Iris pigment epithelial cell (primary cell): ENCODE results near the gene ACTC1.
A peak's percentile ranks its signal among the peaks of the same experiment; 100 is the strongest.

ENCODE experiments used
- DNase-seq: peaks from one replicate; pipeline ENCODE4 v3.0.0-alpha.2; 2011; ENCODE audit warnings: low read depth

ACTC1 gene

DNA sequence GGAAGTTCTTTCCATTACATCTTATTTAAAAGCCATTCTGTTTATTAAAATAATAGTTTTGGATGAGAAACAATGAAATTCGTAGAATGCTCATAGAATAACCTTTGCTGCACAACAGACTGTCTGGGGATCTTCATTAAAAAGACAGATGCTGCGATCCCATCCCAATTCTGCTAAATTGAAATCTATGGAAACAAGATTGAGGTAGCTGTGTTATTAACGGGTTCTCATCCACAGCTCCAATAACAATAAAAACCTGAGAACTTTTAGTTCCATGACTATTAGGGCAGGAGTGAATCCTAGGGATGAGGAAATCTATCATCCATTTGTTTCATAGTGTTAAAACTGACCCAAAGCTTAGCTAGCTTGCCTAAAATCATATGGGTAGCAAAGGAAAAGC lies 38.1 kb downstream of the ACTC1 start:
- no peak for DNase-seq

DNA sequence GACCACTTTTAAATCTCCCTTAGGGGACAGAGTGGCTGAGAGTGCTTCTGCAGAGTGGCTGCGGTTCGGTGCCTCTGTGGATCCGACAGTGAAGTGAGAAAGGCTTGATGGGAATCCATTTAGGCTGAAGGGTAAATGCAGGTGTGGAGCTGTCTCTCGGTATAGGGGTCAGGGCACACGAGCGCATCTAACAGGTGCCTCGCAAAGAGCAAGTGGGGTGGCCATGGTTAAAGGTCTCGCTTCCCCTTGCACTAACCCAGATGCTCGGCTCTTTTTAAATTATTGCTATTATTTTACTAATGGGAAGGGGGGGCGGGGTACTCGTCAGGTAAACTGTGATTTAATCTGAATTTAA lies 40.0 kb downstream of the ACTC1 start:
- no peak for DNase-seq

GRCh38 chr15:34754674-34755418 lies 40.5 kb downstream of the ACTC1 start, which contains the start of gene GJD2:
Gene GJD2, minus strand, starts transcription at chr15:34754998. Its CDS starts 510 bp downstream, at chr15:34754488.
- no peak for DNase-seq

DNA sequence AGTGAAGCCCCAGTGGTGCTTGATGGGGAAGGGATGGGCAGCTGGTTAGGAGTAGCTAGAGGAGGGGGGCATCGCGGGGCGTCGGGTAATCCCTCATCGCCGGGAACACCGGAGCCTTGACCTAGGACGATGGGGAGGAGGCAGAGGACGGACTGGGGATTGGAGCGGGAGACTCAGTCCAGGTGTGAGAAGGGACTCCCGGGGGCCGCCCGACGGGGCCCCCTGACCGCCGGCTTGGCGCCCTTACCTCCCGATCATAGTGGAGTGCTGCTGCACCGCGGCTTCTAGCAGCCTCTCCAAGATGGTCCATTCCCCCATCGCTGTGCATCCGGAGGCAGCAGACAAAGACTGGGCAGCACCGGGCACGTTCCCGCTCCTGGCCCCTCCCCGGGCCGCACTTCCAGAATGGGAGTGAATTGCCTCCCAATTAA lies 41.2 kb downstream of the ACTC1 start:
- DNase-seq, result no peak

- peak; percentile 59 for DNase-seq
These were observed 42.0 kb downstream of the ACTC1 start for GRCh38 chr15:34753236-34753894.

DNA sequence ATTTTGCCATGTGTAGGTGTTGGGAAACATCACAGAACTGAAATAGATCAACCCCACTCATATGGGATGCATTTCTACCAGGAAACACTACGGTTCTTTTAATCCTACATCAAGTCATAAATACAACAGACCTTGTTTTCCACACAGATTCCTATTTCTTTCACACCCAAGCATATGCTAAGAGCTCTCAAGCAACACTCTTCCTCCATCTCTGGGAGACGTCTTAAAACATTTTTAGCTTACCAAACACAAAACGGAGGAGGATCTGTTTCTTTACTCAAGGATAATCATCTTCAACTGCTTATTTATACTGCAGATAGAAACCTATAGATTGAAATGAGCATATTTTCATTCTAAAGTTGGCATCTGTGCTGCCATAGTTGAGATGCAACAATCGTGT lies 45.7 kb downstream of the ACTC1 start:
- DNase-seq, result no peak
